Endometrial microvascular endothelial cells (primary cell): ENCODE data around the gene PEDS1. TPM values are rescaled to one million over a fixed set of nuclear protein-coding genes. Genes with fewer than 3 reads are reported as not detected.
"Not testable (repeated sequence)": the region's sequence is repeated elsewhere in the genome, so short reads cannot be mapped to it uniquely, and the experiment has no call there.

Experiments
- in situ Hi-C: cut with HindIII; loops from 2 replicates; pipeline ENCODE4 v1.10.0; 2017; ENCODE audit warnings: low sequenced_read_pairs, low pct_unique_long_range_greater_than_20kb; ENCODE audit errors: inconsistent ontology term
- total RNA-seq: library from RNA; depleted of rRNA; stranded (reverse); fragments of >200 nt; gene quantifications from one replicate; pipeline ENCODE4 v1.2.3, GENCODE V29; 2015; ENCODE audit errors: inconsistent ontology term

The PEDS1 gene
- total RNA-seq, 1 donor from 2014 or later: 49.8 TPM

DNA sequence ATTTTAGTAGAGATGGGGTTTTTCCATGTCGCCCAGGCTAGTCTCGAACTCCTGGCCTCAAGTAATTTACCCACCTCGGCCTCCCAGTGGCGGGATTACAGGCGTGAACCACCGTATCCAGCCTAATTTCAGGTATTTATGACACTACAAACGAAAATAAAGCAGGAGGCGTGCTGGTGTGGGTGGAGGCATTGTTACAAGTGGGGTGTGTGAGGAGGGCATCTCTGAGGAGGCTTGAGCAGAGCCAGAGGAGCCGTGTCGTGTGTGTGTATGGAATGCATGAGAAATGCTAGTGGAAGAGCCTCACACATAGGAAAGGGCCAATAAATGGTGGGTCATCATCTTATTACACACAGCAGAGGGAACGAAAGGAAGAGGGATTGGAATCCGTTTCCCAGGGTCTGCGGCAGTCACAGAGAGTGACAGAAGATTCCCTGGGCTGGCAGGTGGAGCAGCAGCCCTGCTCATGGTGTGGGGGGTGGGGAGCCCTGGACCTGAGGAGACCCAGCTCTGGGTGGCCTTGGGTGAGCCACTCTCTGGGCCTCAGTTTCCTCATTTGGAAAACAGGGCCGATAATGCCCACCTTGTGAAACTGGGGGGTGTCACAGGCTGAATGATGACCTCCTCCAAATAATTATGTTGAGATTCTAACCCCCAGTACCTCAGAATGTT, 17.2 kb upstream of the PEDS1 start:
- in situ Hi-C loops: no loop called here

DNA sequence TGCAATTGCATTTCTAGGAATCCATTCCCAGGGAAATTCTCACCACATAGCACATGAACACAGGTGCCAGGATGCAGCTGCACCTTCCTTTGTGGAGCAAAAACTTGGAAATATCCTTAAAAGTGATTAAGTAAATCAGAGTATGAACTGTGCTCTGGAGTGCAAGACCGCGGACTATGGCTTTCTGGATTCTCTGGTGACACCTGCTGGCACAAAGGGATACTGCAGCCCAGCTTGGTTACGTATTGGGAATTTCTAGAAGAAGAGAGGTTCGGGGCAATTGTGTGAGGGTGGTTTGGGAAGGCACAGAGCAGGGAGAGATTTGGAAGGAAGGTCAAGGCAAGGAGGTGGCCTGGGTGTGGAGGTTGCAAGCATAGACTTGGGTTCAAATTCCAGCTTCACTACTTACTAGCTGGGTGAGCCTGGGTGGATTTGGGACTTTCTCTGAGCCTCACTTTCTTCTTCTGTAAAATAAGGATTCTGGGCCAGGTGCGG, 15.9 kb upstream of the PEDS1 start:
- in situ Hi-C loops: no loop called here

DNA sequence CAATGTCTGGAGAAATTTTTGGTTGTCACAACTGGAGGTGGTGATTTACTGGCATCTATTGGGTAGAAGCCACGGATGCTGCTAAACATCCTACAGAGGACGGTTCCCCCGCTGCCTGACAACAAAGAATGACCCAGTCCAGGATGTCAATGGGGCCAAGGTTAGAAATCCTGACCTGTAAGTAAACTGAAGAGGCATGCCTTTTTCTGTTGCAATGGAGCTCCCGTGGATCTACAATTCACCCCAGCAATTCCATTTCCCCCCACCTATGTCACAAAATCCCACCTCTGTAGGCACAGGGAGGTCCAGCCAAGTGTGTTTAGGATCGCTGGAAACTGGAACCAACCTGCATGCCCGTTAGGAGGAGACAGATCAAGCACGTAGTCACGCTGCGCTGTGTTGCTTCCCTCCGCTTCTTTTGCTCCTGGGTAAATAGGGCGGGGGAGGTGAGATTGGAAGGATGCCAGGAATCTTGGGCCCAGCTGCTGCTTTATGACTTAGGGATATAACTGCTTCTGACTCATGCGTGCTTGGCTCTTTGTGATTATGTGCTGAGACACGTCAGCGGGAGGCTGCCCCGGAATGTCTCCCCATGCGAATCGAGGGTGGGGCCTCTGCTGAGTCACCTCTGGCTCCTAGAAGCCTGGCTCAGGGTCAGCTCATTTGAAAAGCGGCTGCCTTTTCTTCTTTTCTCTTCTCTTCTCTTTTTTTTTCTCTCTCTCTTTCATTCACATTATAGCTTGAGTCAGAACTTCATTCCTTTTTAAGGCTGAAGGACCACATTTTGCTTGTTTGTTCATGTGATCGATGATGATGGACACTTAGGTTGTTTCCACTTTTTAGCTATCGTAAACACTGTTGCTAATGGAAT, 12.4 kb upstream of the PEDS1 start:
- in situ Hi-C loops: no loop called here

DNA sequence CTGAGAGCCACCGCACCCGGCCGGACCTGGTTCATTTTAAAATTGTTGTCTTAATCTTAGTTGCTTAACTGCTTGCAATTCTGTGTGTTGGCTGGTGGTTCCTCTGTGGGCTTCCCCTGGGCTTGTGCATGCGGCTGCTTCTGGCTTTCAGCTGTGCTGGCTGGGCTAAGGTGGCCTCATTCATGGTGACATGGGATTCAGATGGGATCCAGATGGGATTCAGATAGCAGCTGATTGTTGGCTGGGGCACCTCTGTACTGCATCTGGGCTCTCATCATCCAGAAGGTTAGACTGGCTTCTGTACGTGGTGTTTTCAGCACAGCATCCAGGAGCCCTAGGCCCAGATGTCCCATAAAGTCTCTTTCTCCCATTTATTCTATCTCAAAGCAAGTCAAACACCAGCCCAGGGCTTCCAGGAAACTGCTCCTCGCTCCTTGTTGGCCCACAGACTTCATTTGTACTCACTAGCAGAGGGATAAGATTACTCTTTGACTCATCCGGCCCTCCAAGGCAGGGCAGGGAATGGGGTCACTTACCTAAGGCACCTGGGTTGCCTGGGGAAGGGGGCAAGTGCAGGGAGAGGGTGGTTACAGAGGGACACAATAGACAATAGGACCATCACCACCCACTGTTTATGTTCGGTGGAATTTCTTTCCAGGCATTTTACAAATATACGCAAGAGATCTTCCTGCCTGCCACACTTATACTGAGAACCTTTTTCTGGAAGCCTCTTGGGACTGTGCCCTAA, 10.2 kb upstream of the PEDS1 start:
- in situ Hi-C loops: no loop called here

DNA sequence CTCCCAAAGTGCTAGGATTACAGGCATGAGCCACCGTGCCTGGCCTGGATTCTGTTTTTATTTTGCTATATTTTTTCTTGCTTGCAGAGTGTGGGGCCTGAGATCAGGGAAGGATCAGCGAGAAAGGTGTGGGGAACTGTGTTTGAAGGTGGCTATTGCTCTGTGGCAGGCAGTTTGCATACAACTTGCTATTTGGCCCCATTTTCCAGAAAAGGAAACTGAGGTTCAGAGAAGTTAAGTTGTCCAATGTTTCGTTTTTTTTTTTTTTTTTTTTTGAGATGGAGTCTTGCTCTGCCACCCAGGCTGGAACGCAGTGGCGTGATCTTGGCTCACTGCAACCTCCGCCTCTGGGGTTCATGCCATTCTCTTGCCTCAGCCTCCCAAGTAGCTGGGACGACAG, 8.0 kb upstream of the PEDS1 start:
- in situ Hi-C loops: not testable (repeated sequence)

DNA sequence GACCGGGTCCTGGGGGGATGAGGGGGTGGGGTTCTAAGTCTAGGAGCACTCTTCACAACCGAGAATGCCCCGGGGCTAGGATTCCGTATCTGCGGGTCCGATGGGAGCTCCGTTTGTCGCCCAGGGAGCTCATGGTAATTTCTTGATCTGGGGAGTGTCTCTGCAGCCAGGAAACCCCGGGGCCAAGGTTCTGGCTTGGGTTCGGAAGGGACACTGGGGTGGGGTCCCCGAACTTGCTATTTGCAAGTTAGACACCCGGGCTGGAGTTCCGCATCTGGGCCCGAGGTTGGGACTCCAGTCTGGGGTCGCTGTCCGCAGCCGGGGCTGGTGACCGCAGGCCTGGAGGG, 397 bp downstream of the PEDS1 start:
- in situ Hi-C loops: no loop called here

DNA sequence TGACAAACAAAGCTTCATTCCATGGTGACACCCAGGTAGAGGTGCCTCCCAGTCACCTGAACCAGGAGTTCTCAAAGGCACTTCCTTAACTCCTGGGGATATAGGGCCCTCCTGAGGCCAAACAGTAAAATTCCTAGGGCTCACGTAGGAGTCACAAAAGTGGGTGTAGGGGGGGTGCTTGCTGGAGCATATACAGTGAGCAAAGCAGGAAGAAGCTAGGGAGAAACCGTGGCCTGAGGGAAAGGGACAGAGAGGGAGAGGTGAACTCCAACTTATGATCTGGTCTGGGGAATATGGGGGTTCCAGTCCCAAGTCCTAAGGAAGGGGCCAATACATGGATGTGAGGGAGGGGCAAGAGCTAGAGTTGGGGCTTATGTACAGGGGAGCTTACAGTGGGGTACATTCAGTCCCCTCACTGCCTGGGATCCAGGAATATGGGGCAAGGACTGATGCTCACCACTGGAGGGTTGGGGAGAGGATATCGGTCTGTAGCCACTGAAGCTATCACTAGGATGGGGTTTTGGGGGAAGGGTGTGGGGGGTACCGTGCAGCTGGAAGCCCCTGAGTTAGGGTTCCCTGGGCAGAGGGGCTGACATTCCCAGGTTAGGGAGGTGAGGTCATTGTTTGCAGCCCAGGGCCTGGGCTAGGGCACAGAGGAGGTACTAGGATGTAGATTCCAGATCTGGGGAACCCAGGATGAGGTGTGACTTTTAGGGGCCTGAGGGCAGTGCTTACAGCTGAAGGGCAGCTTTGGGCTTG, 950 bp downstream of the PEDS1 start:
- in situ Hi-C loops: no loop called here

DNA sequence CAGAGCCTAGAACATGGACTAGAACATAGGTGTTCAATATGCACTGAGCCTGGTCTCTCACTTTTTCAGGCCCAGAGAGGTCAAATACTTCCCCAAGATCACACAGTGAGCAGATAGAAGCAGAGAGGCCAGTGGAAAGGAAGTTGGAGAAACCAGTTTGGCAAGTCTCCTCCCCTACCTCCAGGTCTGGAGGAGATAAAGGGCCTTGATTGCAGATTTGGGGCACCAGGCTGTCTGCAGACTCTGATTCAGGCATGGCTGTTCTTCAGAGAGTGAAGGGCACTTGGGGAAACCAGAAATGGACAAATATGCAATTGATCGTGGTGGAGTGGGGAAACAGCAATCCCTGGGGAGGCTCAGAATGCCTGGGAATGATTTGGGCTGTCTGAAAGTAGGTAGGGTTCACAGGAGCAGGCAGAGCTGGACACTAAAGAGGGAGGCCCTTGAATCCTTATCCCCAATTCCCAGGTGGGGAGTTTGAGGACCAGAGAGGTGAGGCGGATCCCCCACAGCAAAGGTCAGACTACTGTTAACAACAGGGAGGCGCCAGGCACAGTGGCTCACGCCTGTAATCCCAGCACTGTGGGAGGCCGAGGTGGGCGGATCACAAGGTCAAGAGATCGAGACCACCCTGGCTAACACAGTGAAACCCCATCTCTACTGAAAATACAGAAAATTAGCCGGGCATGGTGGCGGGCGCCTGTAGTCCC, 2.3 kb downstream of the PEDS1 start:
- in situ Hi-C loops: no loop called here

DNA sequence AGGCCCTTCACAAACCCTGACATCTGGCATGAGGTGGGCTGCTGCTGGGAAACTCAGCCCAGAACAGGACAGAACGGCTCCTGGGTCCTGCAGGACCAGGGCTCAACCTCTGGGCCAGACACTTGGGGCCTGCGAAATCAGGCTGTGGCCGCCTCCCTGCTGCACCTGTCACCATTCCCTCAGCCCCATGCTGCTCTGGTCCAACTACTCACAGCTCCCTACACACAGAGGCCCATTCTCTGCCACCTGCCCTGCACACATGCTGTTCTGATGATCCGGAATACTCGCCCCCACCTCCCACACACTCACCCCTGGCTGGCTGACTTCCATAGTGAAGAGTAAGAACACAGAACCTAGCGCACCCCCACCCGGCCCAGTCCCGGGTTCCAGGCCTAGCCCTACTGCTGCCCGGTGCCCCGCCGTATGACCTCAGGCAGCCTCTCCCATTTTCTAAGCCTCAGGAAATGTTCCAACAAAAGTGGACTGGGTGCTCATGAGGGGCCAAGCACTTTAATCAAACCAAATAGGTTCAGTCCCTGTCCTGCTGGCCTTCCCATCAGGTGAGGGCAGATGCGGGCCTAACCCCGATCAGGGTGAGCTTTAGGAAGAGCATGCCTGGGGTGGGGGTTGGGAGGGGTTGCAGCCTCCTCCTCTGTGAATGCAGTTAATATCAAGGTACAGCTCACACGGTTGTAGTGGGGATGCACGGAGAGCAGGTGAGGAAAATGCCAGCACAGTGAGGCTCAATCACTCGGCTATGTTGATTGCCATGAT, 3.9 kb downstream of the PEDS1 start:
- in situ Hi-C loops: no loop called here

DNA sequence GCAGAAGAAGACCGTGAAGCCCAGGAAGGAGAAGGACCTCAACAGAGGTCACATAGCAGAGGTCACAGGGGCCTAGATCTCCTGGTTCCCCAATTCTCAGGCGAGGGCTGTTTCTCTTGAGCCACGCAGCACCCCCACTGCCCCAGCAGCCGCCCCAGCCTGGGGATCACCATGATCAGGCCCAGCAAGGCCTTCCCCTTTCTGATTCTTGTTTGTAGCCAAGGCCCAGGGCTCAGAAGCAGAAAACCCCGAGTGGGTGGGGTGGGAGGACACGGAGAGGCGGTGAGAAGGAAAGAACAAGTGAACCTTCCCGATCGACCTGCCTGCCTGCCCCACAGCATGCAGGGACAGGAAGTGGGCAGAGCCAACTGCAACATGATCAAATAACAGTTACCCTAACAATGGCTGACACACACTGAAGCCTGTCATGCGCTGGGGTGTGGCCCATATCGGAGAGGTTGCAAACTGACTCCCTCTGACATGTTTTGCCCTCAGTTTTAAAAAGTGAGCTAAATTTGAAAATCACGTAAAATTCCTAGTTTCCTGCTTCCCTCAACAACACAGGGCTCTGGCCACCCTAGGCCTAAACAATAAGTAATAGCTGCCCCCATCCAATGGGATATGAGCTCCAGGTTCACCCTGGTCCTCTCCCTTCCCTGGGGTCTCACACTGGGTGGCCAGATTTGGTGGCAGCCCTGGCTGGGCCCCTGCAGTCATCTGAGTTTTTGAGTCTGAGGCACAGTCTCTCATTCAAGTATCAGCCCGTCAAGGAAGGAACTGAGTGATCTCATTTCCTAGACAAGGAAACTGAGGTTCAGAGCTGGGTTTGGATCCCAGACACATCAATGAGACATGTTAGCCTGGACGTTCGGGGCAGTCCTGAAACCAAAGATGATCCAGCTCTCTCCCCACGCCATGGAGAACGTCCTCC, 6.5 kb downstream of the PEDS1 start:
- in situ Hi-C loops: no loop called here

DNA sequence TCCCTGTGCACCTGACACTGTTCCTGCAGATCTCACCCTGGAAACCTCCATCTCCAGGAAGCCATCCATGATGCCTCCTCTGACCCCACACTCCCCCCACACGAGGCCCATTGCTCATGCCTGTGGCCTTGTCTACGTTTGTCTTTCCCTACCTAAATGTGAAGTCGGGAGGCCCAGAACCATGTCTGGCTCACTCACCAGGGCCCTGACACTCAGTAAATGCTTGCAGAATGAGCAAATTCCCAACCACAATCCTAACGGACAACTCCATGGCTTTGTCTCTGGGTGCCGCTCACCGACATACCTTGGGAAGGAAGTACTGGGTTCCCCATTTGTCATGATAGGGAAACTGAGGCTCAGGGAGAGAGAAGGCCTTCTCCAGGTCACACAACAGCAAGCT, 7.3 kb downstream of the PEDS1 start:
- in situ Hi-C loops: no loop called here

DNA sequence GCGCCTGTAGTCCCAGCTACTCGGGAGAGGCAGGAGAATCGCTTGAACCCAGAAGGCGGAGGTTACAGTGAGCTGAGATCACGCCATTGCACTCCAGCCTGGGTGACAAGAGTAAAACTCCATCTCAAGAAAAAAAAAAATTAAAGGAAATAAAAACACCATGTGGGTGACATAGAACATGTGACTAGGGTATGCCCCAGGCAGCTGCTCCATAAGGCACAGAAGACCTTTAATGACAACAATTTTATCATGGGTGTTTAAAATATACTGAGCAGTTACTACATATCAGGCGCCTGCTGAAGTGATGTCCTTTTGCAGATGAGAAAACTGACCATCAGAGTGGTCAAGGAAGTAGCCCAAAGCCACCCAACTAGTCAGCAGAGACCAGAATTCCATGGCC, 8.0 kb downstream of the PEDS1 start:
- in situ Hi-C loops: no loop called here

DNA sequence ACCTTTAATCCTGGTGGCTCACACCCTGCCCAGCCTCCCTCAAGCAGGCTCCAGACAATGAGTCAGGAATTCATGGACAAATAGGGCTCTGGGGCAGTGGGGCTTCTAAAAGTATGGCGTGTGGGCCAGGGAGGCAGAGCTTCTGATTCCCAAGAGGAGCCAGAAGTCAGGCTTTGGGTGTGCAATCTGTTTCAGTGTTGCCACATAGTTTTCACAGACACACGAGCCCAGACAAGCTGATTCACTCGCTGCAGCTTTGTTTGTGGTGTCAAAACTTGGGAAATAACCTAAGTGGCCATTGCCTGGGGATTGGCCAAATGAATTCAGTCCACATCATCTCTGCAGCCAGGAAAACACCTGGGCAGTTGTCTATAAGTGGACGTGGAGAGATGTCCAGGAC, 9.2 kb downstream of the PEDS1 start:
- in situ Hi-C loops: no loop called here

DNA sequence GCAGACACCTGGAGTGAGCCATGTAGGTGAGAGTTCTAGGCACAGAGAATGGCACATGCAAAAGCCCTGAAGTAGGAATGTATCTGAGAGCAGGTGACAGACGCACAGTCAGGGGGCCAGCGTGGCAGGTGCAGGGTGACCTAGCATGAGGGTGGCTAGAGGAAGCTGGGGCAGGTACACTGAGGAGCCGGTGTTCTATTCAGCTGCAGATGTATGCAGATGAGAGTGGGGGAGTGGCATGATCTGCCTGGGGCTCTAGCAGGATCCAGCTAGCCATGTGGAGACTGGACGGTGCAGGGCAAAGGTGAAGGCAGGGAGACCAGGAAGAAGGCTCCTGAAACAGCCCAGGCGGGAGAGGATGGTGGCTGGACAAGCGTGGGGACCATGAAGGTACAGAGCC, 10.7 kb downstream of the PEDS1 start:
- in situ Hi-C loops: no loop called here

DNA sequence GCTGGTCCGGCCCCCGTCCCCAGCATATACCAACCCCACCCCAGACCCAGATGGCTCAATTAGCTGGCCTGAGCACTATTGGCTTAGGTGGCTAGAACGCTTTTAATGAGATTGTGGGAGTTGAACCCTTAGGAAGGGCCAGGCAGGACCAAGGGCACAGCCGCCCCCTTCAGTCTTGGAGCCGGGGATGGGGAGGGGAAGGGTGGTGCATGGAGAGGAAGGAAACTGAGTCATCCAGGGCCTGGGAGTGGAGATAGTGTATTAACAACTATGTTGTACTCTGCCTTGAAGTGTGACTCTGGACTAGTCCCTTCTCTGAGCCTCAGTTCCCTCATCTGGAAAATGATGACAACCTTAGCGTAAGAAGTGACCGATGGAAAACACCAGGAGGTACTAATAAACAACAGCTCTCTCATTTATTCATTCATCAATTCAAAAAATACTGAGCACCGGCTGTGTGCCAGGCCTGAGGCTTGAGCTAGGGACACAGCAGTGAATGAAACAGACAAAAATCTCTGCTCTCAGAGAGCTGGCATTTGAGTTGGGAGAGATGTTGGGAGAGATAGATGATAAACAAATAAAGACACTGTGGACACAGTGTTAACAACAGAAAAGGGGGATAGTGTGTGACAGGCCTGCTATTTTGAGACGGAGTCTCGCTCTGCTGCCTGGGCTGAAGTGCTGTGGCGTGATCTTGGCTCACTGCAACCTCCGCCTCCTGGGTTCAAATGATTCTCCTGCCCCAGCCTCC, 11.5 kb downstream of the PEDS1 start:
- in situ Hi-C loops: no loop called here

DNA sequence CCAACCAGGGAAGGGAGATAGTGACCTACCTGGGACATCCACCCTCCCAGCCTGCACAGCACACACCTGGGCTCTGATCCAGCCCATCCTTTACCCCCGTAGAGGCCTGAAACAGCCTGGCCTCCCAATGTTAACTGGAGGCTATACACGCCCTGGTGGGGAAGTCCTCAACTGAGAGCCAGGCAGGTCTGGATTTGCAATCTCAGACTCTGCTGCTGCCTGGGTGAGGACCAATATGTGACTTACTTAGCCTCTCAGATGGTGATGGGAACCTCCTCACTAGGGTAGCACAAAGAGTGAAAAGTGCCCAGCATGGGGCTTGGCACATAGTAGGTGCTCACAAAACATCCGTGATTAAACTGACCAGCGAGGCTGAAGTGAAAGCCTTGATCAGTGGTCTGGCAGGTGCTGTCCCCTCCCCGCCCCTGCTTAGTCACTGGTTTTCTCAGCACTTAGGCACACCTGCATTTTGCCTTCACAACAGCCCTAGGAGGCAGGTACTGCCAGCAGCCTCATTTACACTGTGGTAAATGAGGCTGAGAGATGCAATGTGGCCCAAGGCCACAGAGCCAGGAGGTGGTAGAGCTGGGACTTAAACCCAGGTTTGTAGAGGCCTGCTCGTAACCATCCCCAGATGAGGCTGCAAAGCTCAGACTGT, 12.4 kb downstream of the PEDS1 start:
- in situ Hi-C loops: no loop called here
